ENCODE data around the gene SYF2.

GRCh38 chr1:25204797-25205480, 27.4 kb downstream of the SYF2 start:
- TF ChIP-seq POLR2A (IDR thresholded peaks at IDR 0.05; ENCODE audit: low read depth, low read length) (no peak), TAF1 (IDR thresholded peaks at IDR 0.05; ENCODE audit: low read depth, low read length) (no peak), POLR2AphosphoS5 (IDR thresholded peaks at IDR 0.05; ENCODE audit: low read depth, low read length) (no peak), PAX5 (IDR thresholded peaks at IDR 0.05; ENCODE audit: insufficient read depth, low read length, severe bottlenecking) (no peak), SPI1 (IDR thresholded peaks at IDR 0.05; ENCODE audit: low read depth, low read length) (no peak), POU2F2 (IDR thresholded peaks at IDR 0.05; ENCODE audit: low read depth, low read length) (no peak)
